M059J (cell line): ENCODE data around the gene IRF7. TPM values are rescaled to one million over a fixed set of nuclear protein-coding genes. Genes with fewer than 3 reads are reported as not detected.

Experiments used
- DNase-seq: peaks from one replicate; pipeline ENCODE4 v3.0.0-alpha.2; 2012; ENCODE audit warnings: low read depth
- total RNA-seq: library from RNA; depleted of rRNA; stranded (reverse); fragments of >200 nt; shearing (Covaris generic); gene quantifications from 2 replicates; pipeline ENCODE4 v1.2.3, GENCODE V29; 2014

Gene IRF7
- total RNA-seq, 1 experiment from 2014 or later, result not detected

DNA sequence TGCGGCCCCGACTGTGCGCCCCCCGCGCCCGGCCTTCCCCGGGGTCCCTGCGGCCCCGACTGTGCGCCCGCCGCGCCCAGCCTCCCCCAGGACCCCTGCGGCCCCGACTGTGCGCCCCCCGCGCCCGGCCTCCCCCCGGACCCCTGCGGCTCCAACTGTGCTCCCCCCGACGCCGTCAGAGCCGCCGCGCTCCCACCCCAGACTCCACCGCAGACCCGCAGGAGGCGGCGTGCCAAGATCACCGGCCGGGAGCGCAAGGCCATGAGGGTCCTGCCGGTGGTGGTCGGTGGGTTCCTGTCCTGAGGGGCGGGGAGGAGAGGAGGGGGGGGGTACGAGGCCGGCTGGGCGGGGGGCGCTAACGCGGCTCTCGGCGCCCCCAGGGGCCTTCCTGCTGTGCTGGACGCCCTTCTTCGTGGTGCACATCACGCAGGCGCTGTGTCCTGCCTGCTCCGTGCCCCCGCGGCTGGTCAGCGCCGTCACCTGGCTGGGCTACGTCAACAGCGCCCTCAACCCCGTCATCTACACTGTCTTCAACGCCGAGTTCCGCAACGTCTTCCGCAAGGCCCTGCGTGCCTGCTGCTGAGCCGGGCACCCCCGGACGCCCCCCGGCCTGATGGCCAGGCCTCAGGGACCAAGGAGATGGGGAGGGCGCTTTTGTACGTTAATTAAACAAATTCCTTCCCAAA lies 24.4 kb upstream of the IRF7 start:
- no peak for DNase-seq

DNA sequence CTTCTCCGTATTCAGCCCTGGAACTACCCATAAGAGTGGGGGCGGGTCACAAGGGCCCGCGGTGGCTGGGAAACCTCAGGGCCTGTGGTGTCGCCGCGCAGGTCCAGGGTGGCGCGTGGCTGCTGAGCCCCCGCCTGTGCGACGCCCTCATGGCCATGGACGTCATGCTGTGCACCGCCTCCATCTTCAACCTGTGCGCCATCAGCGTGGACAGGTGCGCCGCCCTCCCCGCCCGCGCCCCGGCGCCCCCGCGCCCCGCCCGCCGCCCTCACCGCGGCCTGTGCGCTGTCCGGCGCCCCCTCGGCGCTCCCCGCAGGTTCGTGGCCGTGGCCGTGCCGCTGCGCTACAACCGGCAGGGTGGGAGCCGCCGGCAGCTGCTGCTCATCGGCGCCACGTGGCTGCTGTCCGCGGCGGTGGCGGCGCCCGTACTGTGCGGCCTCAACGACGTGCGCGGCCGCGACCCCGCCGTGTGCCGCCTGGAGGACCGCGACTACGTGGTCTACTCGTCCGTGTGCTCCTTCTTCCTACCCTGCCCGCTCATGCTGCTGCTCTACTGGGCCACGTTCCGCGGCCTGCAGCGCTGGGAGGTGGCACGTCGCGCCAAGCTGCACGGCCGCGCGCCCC lies 23.7 kb upstream of the IRF7 start:
- DNase-seq, result no peak

DNA sequence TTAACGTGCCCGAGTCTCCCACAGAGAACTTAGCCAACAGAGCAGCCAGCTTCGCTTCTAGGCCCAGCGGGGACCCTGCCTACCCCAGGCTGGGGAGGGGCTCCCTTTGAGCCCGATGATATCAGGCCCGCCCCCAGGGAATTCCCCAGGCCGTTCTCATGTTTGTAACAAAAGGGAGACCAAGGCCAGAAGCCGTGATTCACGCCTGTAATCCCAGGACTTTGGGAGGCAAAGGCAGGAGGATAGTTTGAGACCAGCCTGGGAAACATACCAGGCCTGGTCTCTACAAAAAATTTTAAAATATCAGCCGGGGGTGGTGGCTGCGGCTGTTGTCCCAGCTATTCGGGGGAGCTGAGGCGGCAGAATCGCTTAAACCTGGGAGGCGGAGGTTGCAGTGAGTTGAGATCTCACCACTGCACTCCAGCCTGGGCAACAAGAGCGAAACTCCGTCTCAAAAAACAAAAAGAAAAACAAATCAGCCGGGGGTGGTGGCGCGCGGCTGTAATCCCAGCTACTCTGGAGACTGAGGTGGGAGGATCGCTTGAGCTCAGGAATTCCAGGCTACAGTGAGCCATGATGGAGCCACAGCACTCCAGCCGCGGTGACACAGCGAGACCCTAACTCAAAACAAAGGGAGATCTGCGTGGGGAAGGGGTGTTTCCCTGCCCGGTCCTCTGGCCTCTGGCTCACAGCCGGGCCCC lies 23.0 kb upstream of the IRF7 start:
- no peak for DNase-seq

DNA sequence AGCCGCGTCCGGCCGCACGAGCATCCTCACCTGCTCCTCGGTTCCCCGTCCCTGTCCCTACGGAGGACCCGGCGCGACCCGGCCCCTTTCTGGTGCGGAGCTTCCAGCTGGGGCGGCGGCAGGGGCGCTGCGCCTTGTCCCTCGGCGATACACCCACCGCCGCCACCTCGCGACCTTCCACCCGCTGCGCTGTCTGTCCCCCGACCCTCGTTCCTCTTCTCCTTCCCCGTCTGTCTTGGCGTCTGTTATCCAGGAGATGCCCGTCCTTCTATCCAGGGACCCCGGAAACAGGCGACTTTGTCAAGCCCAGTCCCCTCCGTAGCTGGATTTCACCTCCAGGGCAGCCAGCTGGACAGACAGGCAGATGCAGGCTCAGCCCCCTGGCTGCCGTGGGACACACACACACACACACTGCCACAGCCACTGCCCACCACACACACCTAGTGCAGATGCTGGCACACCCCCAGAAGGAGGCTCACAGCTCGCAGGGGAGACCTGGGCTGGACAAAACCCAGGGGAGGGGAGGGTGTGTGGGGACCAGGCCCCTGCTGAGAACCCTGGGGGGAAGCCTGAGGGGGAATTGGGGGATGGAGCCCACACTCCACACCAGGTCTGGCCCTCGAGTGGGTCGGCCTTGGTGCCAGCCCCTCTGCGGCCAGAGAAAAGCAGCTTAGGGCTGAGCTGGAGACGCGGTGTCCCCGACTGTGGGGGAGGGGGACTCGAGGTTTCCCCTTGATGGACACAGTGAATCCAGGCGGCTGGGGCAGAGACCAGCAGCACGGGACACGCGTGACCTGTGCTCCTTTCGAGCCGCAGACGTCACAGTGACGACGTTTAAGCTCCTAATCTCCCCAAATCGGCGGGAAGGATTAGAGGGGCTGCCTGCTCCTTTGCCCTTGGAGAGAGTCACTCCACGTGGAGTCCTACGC lies 22.1 kb upstream of the IRF7 start:
- no peak for DNase-seq

DNA sequence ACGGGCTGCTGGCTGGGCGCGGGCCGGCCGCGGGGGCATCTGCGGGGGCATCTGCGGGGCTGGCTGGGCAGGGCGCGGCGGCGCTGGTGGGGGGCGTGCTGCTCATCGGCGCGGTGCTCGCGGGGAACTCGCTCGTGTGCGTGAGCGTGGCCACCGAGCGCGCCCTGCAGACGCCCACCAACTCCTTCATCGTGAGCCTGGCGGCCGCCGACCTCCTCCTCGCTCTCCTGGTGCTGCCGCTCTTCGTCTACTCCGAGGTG lies 21.5 kb upstream of the IRF7 start:
- no peak for DNase-seq

DNA sequence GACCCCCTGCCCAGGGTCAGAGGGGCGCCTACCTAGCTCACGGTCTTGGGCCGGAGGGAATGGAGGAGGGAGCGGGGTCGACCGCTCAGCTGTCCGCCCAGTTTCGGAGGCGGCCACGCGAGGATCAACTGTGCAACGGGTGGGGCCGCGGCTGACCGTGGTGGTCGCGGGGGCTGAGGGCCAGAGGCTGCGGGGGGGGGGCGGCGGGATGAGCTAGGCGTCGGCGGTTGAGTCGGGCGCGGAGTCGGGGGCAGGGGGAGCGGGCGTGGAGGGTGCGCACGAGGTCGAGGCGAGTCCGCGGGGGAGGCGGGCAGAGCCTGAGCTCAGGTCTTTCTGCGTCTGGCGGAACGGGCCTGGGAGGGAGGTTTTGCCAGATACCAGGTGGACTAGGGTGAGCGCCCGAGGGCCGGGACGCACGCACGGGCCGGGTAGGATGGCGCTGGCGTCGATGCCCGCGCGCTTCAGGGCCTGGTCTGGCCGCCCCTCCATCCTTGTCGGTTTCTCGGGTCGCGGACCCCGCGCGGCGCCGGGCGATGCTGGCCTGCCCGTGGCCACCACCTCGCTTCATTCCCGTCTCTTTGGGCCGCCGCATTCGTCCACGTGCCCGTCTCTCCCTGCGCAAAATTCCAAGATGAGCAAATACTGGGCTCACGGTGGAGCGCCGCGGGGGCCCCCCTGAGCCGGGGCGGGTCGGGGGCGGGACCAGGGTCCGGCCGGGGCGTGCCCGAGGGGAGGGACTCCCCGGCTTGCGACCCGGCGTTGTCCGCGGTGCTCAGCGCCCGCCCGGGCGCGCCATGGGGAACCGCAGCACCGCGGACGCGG lies 21.0 kb upstream of the IRF7 start, which contains the start of gene DRD4:
TSS of gene DRD4 (plus strand) at position 759 of the 822 bp plus-strand sequence. CDS start at position 795, 36 bp downstream.
- DNase-seq, result no peak

DNA sequence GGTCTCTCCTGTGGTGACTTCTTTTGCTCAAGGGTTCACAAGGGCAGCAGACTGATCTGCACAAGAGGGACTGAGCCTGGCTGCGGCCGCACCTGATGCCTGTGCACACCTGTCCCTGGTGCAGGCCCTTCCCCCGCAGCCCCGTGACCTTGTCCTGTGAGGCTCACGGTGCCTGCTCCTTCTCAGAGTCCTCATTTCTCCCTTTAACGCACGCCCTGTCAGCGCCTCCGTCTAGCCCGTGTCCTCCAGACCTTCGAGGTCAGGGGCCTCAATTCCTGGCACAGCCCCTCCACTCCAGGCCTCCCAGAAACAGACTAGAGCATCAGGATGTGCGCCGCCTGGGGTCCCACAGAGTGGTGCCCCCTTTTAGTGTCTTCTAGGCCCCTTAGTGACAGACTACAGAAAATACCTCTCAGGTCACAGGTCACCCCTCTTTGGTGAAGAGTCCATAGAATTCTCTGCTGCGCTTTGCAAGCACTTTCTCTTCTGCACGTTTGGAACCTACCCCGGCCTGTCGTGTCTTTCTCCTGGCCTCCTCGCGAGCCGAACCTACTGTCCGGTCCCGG lies 20.3 kb upstream of the IRF7 start:
- no peak for DNase-seq

DNA sequence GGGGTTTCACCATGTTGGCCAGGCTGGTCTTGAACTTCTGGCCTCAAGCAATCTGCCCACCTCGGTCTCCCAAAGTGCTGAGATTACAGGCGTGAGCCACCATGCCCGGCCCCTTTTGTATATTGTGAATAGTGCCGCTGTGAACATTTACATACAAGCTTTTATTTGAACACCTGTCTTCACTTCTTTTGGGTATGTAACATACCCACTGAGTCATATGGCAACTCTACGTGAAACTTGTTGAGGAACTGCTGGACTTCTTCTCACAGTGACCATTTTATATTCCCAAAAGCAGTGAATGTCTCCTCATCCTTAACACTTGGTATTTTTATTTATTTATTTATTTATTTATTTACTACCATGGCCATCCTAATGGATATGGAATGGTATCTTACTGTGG lies 15.1 kb upstream of the IRF7 start:
- DNase-seq, result no peak

DNA sequence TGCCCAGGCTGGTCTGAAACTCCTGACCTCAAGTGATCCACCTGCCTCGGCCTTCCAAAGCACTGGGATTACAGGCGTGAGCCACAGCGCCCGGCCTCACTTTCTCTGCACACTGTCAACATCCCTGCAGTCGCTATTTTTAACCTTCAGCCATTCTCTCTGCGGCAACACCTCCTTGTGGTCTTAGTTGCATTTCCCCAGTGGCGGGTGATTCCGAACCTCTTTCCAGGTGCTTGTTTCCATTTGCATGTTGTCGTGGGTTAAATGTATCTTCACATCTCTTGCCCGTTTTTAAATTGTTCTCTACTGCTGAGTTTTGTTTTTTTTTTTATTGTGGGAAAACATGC lies 13.5 kb upstream of the IRF7 start:
- no peak for DNase-seq

DNA sequence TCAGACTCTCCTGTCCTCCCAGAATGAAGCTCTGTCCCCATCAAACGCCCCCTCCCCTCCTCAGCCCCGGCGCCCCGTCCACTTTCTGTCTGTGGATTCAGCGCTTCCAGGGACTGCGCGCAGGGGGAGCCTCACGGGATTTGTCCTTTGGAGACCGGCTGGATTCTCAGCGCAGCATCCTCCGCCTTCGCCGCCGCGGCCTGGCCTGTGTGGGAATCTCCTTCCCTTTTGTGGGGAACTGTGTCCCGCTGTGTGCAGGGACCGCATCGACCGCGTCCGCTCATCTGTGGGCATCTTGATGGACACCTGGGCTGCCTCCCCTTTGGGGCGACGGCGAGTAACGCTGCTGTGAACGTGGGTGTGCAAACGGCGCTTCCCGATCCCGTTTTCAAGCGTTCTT lies 12.3 kb upstream of the IRF7 start:
- DNase-seq, result no peak

DNA sequence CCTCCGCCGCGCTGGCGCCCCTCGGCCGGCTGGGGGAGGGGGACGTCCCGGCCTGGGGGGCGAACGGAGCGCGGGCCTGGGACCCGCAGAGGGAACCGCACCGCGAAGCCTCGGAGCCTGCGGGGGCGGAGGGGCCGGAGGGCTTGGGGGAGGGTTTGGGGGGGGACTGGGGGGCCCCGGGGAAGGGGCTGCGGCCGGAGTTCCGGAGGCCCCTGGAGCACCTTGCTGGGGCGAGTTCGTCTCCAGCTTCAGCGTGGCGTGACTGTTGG lies 11.5 kb upstream of the IRF7 start:
- DNase-seq, result no peak

DNA sequence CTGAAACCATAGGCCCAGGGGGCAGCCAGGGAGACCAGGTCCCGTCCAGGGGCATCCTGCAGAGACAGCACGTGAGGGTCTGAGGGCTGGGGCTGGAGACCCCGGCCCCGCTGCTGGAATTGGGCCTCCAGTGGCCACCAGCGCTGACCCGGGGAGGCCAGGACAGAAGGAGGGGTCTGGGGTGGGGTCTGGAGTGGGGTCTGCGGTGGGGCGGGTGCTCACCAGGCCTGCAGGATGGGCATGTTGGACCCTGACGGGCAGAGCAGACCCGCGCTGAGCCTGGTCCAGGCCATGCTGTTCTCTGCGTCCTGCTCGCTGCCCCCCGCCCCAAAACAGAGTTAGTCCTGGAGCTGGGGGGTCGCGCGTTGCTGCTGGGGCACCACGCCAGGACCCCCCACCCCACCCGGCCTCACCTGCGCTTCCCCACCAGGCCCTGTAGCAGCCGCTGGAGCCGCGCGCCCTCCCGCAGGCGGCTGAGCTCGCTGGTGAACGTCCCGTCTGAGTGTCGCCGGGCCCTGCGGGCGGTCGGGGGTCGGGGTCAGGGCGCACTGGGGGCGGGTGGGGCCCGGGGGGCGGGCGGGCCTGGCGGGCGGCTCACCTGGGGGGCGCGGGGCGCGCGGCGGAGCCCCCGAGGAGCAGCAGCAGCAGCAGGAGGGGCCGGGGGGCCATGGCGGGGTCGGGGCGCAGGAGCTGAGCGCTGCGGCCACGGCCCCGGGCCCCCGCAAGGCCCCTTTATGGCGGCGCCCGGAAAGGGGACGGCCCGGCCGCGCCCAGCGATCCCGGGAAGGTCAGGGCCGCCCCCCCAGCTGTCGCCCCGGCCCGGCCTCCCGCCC lies 10.9 kb upstream of the IRF7 start, which contains the start of gene SCT:
TSS of gene SCT (minus strand) at position 707 of the 833 bp plus-strand sequence. CDS start at position 669, 38 bp downstream.
- no peak for DNase-seq

DNA sequence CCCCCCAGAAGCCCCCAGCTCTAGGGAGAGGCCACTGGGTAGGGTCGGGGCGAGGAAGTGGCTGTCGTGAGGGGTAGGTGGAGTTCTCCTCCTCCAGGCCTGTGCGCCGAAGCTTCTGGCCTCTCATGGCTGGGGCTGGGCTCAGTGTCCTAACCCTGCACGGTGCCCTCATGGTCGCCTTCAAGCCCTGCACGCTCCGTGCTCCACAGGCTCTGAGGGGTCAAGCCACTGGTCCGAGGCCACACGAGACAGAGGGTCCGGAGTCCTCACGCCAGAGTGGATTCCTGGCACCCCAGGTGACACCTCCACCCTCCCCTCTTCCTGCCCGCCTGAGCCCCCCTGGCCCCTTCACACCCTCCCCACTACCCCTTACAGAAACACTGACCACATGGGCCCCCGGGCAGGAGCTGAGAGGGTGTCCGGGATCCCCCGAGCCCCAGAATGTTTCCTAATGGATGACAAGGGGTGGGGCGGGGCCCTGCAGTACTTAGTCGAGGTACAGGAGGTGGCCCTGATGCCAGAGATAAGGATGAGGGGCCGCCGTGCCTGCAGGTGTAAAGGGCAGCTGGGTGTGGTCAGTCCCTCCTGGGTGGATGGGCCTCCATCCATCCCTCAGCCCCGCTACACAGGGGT lies 10.0 kb upstream of the IRF7 start:
- DNase-seq, result no peak

DNA sequence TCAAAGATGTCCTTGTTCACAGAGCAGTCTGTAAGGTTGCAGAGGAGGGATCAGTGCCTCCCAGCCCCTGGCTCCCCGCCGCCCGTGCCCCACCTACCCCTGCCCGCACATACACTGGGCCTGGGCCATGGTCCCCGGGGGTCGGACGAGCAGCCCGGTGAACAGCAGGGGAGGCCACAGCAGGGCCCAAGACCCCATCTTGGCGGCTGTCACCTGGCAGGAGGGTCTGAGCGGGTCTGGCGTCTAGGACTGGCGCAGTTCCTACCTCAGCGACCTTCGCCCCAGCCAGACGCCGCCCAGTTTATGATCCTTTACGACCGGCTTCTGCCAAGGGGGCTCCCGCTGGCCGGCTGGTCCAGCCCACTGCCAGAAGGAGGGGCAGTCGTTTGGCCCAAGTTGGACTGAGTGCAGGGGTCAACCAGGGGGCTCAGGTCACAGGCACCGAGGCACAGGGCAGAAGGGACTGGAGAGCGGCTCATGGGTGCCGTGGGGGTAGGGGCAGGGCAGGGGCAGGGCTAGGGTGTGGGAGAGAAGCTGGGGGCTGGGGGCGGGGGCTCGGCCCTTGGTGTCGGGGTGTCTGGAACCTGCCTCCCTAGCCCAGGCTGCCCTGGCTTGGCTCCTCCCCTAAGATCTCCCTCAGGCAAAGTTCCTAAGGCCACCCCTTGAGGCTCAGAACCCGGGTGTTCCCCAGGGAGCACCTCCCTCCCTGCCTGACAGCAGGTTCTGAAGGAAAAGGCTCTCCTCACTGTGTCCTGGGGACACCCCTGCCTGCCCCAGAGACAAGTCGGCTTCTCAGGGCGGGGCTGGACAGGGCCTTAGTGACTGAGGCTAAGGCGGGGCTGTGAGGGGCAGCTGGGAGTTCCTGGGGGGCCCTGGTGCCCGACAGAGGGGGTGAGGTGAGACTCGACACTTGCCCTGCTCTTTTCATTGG lies 9.2 kb upstream of the IRF7 start, which contains the start of gene CDHR5:
TSS of gene CDHR5 (minus strand) at position 251 of the 931 bp plus-strand sequence. CDS start at position 198, 53 bp downstream.
- peak; percentile 28 for DNase-seq

DNA sequence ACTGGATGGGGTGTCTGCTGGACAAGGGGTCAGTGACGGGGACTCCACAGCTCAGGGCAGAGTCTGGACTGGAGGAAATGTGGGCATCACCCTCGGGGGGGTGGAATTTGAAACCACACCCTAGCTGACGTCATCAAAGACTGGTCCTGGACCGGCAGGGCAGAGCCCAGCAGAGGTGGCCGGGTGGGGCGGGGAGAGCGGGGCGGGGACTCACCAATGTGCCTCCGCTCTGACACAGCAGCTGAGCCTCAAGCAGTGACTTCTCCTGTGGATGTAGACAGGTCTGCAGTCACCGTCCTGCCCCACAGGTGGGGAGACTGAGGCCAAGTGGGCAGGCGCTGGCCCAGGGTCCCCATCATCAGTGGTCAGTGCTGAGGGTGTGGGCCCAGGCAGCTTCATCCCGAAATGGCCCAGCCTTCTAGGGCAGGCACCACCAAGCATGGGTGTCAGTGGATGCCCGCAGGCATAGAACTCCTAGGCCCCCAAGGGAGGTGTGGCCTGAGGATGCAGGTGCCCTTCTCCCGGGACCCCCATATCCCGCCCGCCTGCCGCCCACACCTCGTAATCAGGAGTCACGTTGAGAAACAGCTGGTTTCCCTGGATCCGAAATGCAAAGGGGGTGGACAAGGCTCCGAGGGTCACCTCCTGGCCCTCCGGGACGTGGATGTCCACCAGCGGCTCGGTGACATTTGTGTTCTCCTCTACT lies 8.4 kb upstream of the IRF7 start:
- peak; percentile 64 for DNase-seq

DNA sequence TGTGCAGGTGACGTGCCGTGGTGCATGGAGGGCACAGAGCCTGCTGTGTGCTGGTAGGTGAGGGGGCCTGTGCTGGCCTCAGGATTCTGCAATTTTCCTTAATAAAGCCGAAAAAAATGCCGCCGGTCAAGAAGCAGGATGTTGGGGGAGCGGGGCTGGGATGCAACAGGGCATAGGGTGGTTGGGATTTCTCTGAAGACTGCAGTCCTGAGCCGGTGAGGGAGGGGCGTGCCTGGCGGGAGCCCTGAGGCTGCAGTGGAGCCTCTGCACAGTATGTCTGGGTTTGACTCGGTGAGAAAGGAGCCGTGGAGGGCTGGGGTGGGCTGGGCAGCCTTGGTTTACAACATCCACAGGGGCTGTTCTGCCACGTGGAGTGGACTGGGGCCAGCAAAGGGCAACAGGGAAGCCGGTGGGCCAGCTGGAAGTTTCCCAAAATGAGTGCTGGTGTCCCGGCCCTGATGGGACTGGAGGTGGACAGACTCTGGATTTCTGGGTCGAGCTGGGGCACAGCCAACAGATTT lies 7.7 kb upstream of the IRF7 start:
- DNase-seq, result no peak

DNA sequence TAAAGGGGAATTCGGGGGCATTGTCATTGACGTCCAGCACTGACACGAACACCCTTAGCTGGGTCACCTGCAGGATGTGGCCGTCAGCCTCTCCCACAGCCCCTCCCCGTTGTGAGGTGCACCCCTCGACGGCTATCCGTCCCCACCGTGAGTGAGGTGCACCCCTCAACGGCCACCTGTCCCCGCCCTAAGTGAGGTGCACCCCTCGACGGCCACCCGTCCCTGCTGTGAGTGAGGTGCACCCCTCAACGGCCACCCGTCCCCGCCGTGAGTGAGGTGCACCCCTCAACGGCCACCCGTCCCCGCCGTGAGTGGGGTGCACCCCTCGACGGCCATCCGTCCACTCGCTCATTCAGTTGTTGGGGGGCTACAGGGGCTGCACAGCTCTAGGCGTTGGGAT lies 6.1 kb upstream of the IRF7 start:
- no peak for DNase-seq
